ENCODE data around the gene TUBA1B. TPM values are rescaled to one million over a fixed set of nuclear protein-coding genes. Genes with fewer than 3 reads are reported as not detected.
"Not testable (repeated sequence)": the region's sequence is repeated elsewhere in the genome, so short reads cannot be mapped to it uniquely, and the experiment has no call there.

TUBA1B gene
- total RNA-seq, 1 donor from 2014 or later, result 333 TPM

DNA sequence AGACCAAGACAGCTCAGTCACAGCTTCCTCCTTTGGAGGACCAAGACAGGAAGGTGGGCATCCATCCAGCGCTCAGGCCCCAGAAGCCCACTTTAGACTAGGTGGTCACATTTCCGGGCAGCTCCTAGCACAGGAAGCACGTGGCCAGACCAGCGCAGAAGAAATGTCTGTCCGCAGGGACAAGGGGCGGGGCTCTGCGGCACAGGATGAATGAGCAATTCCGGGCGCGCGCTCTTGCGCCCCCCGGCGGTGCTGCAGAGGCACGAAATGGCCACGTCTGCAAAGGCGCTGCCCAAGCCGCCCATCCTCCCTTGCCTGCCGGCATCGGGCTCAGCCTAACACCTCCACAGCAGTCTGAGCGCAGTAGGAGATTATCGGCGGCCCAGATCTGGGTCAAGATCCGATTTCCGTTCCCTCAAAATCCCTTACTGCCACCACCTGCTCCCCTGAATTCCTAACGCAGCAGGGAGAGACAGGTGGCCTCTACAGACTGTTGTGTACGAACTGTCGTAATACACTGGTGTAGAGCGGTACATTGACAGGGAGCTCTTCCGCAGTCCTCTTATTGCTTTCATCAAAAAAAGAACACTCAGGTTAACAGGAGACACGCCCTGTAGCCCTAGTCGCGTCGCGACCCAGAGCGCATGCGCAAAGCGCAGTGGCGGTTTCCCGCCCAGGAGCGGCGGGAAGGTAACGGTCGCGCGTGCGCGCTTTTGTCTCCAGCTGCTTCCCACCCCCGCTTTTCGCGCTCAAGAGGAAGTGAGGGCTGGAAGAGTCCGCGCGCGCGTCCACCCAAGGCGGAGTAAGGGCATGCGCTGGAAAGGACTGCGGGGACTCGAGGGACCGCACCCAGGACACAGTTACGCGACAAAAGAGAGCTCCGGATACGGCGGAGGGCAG is 794 bp downstream of the TUBA1B start:
- ATAC-seq (ENCODE audit: poor library complexity) (peak; percentile 88), DNase-seq (peak; percentile 97)
- intact Hi-C loops (cut with DNase I), result loop anchor here (2.0 to 5.0 kb wide), 2 partner anchors 58 to 102 kb away; partner anchors contain the start of gene TUBA1A

DNA sequence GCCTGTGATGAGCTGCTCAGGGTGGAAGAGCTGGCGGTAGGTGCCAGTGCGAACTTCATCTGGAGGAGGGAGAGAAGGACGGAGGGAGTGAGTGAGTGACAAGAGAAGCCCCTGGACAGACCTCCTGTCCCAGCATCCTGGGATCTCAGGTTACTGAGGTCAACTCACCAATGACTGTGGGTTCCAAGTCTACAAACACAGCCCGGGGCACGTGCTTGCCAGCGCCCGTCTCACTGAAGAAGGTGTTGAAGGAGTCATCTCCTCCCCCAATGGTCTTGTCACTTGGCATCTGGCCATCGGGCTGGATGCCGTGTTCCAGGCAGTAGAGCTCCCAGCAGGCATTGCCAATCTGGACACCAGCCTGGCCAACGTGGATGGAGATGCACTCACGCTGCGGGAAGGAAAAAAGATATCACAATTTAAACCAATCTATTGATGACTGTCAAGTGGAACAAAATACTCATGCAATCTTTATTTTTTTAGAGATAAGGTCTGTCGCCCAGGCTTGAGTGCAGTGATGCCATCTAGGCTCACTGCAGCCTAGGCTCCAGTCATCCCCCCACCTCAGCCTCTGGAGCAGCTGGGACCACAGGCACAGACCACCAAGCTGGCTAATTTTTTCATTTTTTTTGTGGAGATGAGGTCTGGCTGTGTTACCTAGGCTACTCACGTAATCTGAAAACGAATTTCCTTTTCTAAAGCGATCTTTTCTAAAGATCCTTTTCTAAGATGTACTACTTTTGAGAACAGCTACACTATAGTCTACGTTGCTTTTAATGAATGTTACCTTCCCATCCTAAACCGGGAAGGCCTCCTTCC is 1.7 kb downstream of the TUBA1B start:
- DNase-seq (peak; percentile 70), ATAC-seq (ENCODE audit: poor library complexity) (no peak)
- intact Hi-C loops (cut with DNase I), result loop anchor here (2.0 to 5.0 kb wide), 2 partner anchors 59 to 103 kb away; partner anchors contain the start of gene TUBA1A

DNA sequence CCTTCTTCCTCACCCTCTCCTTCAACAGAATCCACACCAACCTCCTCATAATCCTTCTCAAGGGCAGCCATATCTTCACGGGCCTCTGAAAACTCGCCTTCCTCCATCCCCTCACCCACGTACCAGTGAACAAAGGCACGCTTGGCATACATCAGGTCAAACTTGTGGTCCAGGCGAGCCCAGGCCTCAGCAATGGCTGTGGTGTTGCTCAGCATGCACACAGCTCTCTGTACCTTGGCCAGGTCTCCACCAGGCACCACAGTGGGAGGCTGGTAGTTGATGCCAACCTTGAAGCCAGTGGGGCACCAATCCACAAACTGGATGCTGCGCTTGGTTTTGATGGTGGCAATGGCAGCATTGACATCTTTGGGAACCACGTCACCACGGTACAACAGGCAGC is 3.2 kb downstream of the TUBA1B start:
- intact Hi-C loops (cut with DNase I); ATAC-seq (ENCODE audit: poor library complexity); DNase-seq: not testable (repeated sequence)

DNA sequence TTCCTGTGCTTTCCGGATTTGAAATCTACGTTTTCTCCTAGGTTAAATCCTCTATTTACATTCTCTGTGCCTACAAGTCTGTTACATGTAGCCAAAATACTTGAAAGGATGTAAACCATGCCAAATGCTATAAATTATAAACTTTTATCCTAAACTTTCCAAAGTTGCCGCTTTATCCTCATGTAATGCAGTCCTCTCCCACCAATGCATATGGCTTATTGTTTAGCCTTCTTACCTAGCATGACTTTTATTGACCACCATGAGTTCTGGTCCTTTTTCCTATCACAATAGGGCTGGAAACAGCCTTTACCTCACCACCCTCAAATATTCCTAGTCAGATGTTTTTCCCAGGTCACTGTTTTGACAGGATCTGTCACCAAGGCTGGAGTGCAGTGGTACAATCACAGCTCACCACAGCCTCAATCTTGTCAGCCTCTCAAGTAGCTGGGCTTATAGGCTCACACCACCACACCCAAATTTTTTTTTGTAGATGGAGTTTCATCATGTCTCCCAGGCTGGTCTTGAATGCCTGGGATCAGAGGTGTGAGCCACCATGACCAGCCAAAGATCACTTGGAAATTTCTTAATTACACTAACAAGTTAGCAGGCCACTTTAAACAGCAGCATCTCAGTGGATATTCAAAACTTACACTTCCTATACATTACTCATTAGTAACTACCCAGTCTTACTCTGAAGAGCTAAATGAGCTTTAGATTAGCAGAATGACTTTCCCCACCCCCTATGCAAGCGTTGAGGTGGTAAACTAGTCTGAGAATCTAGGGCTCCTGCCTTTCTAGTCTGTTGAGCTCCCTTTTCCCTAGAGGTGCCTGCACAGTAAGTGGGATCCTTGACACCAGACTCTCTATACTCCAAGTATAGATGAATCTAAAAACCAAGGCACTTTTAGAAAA is 4.1 kb downstream of the TUBA1B start:
- ATAC-seq (ENCODE audit: poor library complexity) (no peak), DNase-seq (no peak)
- intact Hi-C loops (cut with DNase I), result no loop called here

DNA sequence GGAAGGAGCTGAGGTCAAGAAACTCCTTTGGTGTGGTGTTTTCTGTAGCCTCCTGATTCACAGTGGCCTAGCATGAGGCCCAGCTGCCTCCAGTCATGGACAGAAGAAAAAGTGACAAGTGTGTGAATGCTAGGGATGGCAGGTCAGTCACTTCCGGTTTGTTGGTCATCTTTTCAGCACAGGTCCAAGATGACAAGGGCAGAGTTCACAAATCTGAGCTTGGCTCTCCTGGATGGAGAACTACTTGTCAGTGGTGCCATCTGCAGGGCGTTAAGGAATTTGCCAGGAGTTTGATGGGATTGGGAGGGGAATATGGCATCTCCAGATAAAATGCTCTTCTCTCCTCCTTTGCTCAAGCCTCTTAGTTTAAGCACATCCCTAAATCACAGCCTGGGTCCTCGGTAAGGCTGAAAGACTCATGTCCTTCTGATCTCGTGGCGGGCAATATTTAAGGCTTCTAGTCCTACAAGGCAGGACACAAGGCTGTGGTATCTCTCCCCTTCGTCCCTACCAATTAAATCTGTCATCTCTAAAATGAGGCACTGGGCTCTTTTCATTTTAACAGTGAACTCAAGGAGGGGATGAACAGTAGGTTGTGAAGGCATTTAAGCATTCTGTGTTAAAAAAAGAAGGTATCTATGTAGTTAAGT is 10.0 kb downstream of the TUBA1B start:
- ATAC-seq (ENCODE audit: poor library complexity) (peak; percentile 89), DNase-seq (no peak)
- intact Hi-C loops (cut with DNase I), result loop anchor here (5.0 kb wide), 1 partner anchor 34 kb away; no protein-coding TSS in a partner anchor

DNA sequence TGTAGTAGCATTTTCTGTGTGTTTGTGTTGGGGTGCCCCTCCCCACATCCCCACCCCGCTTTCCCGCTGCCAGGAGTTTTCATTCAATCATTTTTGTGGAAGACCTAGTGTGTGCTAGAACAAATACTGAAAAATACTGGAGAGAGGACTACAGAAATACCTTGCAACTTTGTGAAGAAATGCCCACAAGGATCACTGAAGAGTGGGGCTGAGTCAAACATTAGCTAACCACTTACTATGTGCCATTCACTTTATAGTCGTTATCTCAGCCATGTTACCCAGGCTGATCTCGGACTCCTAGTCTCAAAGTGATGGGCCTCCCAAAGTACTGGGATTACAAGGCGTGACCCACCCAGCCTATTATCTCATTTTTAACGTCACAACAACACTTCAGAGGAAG is 20.0 kb downstream of the TUBA1B start:
- ATAC-seq (ENCODE audit: poor library complexity) (no peak), DNase-seq (no peak)
- intact Hi-C loops (cut with DNase I), result loop anchor here (5.0 kb wide), 1 partner anchor 44 kb away; the partner anchor contains the start of gene RHEBL1

DNA sequence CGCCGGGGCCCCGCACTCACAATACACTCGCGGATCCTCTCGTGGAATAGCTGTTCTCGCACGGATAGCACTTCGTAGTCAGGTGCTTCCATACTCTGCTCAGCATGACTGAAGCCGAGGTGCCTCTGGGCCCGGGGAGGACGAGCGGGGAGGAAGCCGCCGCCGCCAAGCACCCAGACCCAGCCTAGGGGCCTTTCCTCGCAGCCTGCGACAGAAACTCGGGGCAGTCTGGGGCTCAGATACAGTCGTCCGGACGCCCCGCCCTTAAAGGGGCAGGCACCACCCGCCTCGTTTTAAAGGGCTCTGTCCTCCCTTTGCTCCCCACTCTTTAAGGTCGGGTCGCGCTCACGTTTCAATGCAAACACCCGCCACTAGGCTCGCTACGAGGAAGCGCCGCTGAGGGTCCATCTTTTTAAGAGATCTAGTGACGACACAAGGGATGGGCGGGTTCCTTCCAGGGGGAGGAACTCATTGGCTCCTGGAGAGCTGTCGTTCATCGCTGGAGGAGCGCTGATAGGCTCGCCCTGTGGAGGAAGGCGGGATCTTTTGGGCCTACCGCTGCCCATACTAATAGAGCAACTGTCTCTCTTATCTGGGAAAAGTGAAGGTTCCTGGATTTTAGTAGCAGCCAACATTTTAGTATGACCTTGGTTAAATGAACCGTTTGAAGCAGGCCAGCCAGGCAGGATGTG is 20.6 kb downstream of the TUBA1B start, which contains the start of gene LMBR1L:
TSS of gene LMBR1L (minus strand) at position 384 of the 692 bp plus-strand sequence. CDS start at position 92, 292 bp downstream.
- intact Hi-C loops (cut with DNase I), result loop anchor here (5.0 kb wide), 1 partner anchor 43 kb away; the partner anchor contains the start of gene RHEBL1
- DNase-seq (peak; percentile 97), ATAC-seq (ENCODE audit: poor library complexity) (peak; percentile 96)

DNA sequence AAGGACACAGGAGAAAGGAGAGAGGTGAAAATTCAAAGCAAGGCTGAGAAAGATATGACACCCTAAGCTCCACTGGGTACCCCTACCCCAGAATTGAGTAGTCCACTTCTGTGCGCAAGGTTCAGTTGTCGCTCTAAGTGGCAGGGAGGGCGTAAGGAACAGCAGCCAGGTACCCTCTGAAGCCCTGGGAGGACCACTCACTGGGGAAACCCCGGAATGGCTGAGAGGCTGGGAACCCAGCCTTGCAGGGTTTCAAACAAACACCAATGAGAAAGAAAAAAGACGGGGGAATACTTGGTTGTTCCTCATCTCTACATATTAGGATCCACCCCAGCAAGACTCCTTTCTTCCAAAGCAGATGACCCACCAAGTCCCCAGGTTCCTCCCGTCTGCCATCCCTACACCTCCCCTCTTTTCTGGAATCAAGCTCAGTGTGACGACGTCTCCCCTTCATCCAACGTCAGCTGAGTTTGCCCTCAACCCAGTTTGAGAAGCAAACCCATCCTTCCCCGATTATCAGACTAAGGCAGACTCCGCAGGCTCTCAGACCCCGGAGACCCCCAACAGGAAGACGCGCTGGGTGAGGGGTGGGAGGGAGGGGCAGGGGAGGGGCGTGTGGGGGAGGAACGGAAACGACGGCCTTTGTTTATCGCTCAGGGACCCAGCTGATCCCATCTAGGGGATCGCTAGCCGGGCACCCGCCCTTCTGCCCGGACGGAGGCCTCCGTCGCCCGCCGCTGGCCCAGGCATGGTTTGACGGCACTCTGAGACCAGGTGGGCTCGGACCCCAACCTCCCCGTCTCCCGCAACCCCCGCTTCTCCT is 21.3 kb downstream of the TUBA1B start:
- intact Hi-C loops (cut with DNase I), result loop anchor here (5.0 kb wide), 1 partner anchor 43 kb away; the partner anchor contains the start of gene RHEBL1
- DNase-seq, result peak; percentile 50
- ATAC-seq (ENCODE audit: poor library complexity), result peak; percentile 35

DNA sequence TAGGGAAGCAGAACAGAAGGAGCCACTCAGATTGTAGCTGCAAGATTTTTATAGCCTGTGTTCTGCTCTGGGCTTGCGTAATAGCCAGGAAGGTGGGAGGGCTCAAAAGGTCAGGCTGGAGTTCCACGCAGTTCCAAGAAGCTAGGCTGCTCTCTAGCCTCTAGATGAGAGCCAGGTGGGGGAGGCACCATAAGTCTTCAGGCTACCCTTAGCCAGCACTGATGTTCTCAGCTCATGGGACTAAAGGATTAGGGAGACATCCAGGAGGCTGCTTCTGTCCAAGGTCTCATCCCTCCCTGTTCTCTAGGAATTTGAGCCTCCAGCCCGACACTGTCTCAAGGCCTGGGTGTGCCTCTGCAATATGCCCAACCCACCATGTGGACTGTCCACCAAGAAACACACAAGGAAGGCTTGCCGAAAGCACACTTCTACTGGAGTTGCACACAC is 22.2 kb downstream of the TUBA1B start:
- DNase-seq (peak; percentile 59), ATAC-seq (ENCODE audit: poor library complexity) (peak; percentile 66)
- intact Hi-C loops (cut with DNase I), result no loop called here

DNA sequence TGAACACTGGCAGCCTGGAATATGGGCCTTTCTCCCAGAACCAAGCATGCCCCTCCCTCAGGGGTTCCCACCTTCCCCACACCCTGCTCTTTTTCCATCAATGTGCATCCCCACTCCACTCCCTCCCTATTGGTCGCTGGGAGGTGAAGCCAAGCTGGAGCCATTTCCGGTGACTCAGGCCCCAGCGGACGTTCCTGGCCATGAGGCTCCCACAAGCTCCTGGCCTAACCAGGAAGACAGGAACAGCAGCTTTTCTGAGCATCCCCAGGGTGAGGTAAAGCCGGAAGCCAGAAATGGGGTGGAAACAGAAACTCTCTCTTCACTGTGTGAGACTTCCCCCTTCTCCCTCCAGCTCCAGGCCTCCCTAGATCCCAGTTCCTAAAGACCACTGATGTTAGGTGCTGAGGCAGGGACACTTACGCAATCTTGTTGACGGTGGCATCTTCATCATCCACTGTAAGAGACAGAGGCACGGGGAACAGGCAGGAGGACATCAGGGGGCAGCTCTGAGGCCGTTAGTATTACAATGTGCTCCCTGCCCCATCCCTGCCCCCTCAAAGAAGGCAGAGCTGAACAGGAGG is 25.6 kb downstream of the TUBA1B start:
- ATAC-seq (ENCODE audit: poor library complexity) (no peak), DNase-seq (peak; percentile 59)
- intact Hi-C loops (cut with DNase I), result no loop called here

DNA sequence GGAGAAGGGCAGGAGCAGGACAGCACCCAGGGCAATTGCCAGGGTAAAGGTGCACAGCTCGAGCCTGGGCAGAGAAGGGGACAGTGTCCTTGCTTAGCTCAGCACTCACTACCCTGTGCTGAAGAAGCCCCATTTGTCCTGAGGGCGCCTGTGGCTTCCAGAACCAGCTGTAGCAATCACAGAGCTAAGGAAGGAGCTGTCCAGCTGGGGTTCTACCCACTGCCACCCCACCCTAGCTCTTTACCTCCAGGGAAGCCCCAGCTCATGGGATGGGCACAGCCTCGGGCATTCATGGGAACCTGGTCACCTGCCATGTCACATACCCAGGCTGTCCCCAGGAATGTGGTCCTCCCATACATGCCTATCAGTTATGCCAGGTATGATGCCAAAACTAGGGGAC is 26.4 kb downstream of the TUBA1B start:
- no peak for DNase-seq
- intact Hi-C loops (cut with DNase I), result no loop called here
- no peak for ATAC-seq (ENCODE audit: poor library complexity)

DNA sequence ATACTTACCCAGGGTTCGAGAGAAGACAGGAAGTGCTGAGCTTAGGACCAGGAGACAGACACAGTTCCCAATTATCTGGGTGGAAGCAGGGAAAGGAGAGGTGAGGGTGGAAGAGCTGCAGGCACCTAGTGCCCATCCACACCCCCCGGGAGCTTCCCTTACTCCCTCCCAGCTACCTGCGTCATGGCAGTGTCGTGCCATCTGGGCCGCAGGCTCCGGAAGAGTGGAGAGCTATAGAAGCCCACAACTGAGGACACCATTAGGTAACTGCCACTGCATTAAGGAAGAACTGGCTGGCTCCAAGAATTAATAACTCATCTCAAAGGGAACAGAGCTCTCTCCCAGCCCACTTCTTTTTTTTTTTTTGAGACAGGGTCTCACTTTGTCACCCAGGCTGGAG is 30.8 kb downstream of the TUBA1B start:
- DNase-seq (no peak), ATAC-seq (ENCODE audit: poor library complexity) (no peak)
- intact Hi-C loops (cut with DNase I), result no loop called here

DNA sequence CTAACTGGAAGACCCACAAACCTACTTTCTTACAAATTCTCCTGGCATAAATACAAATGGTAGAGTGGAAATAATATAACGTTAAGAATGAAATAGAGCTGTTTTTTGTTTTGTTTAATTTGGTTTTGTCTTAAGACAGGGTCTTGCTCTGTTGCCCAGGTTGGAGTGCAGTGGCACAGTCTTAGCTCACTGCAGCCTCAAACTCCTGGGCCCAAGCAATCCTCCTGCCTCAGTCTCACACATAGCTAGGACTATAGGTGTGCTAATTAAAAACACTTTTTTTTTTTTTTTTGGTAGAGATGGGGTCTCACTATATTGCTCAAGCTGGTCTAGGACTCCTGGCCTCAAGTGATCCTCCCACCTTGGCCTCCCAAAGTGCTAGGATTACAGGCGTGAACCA is 32.5 kb downstream of the TUBA1B start:
- no peak for ATAC-seq (ENCODE audit: poor library complexity)
- DNase-seq, result no peak
- intact Hi-C loops (cut with DNase I), result no loop called here

DNA sequence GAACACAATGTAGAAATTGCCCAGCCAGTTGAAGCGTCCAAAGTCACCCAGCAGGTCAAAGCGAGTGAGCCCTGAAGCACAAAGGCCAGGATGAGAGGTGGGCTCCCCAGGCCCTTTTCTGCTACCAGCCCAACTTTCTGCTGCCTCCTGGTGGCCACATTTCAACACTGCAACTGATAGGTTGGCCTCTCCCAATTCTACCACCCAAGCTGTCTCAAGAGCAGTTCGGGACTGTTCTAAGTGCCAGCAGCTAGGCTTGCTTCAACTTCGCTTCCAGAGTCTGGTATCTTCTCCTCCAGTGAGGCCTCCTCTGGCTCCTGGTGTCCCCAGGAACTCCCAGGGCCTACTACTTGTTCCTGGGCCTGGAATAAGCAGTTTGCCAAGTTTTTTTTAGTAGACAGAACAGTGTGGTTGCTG is 33.2 kb downstream of the TUBA1B start:
- intact Hi-C loops (cut with DNase I), result no loop called here
- ATAC-seq (ENCODE audit: poor library complexity) (peak; percentile 49), DNase-seq (no peak)

DNA sequence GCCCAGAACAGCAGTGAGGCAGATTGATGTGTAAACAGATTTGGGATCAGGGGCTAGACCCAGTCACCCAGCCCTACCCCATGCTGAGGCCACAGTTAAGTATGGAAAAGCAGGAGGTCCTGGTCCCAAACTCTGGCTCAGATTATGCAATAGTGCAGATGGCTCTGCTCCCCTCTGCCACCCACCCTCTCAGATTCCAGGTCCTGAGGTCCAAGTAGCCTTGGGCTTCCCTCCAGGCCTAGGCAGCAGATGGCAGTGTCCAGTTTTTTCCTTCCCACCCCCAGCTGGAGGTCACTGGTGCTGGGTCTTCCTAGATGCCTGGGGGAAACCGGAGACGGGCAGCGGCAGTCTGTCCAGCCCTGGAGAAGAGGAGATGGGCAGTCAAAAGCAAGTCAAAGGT is 33.8 kb downstream of the TUBA1B start:
- no peak for DNase-seq
- no peak for ATAC-seq (ENCODE audit: poor library complexity)
- intact Hi-C loops (cut with DNase I), result no loop called here

DNA sequence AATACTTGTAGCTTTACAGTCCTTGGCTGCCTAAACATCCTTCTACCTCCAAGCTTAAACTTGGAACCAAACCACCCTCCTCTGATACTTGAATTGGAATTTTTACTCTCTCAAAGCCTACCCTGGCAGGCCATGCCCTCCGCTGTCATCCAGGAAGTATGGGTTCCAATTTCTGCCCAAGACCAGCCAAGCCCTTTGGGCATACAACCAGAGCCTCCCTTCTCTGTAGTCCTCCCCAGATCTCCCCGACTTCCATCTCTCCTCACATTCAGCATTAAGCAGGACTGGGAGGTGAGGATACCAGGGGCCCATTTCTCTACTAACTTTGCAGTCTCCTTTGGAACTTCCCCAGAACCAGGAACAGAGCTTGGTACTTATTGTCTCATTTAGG is 36.2 kb downstream of the TUBA1B start:
- no peak for DNase-seq
- intact Hi-C loops (cut with DNase I), result no loop called here

More for the DNA sequence above, 36.2 kb downstream of the TUBA1B start:
- ATAC-seq (ENCODE audit: poor library complexity), result no peak

Data from Right ventricle myocardium superior (tissue), 1 donor.